Pancreas (tissue), 10 donors: ENCODE results near the gene ANKS1A. TPM values are rescaled to one million over a fixed set of nuclear protein-coding genes. Genes with fewer than 3 reads are reported as not detected.

Experiments used
- ATAC-seq, 4 donors: fragments of 200-7000 bp; cut with Tn5 transposase; one replicate each; pipeline versions ENCODE4 v1.8.0 to v1.9.1; 2020; ENCODE audit warnings: mild to moderate bottlenecking in 4 of 4, moderate library complexity in 4 of 4
- DNase-seq, 6 donors: peaks; one replicate each; pipeline ENCODE4 v3.0.0-alpha.2; 2020
- FAIRE-seq: peaks from 2 replicates; lab custom pipeline; 2012; peaks lifted over from hg19 to GRCh38; lab: Jason Lieb, UNC
- H3K27ac ChIP-seq, 4 donors: fragments of 200-600 bp; sonication (generic); 1 replicate in 3 of 4; 2 replicates in 1 of 4; pipeline versions ENCODE4 v1.5.0 to v1.8.0; 2020
- H3K27me3 ChIP-seq, 4 donors: fragments of 200-600 bp; one replicate each; pipeline ENCODE4 v1.8.0; 2021
- H3K36me3 ChIP-seq, 3 donors: fragments of 200-600 bp; sonication (generic) in 1 of 3; one replicate each; pipeline versions ENCODE4 v1.5.0 to v1.8.0; 2020 to 2021
- H3K4me1 ChIP-seq, 3 donors: fragments of 200-600 bp; one replicate each; pipeline ENCODE4 v1.8.0; 2021
- H3K4me3 ChIP-seq, 4 donors: fragments of 200-600 bp; sonication (generic) in 2 of 4; one replicate each; pipeline versions ENCODE4 v1.5.0 to v1.8.0; 2020 to 2021
- H3K9me3 ChIP-seq, 4 donors: fragments of 200-600 bp; one replicate each; pipeline ENCODE4 v1.8.0; 2021
- WGBS, 2 donors: extraction: QIAGEN DNeasy Blood & Tissue Kit; methylation state at CpG; one replicate each; pipeline ENCODE4 v1.1.7; 2013; 5-methylcytosine and 5-hydroxymethylcytosine counted together
- intact Hi-C, 3 donors: fragments of 100-400 bp; cut with DNase I; formaldehyde crosslinking; loops; one replicate each; pipeline versions ENCODE4 v1.11.1 to v1.14.2; 2022
- polyA plus RNA-seq, 2 donors: library from polyadenylated mRNA; stranded (reverse); fragments of 200-250 nt; gene quantifications; one replicate each; pipeline ENCODE4 v1.2.3, GENCODE V29; 2013
- total RNA-seq, 6 donors: library from RNA; stranded (reverse); fragmentation: NEBNext Ultra II Directional in 4 of 6; extraction: Animal tissue kit (Norgen Biotek cat#: 25700) in 4 of 6; gene quantifications; one replicate each; pipeline versions ENCODE4 v1.2.1 to v1.2.4, GENCODE V29; 2021 to 2023
- TF ChIP-seq, protein P1 (sequence below), 4 donors: fragments of 200-600 bp; sonication (generic) in 3 of 4; IDR thresholded peaks; one replicate each; pipeline versions ENCODE4 v1.5.0 to v1.8.0; 2021; ENCODE audit warnings: antibody characterized with exemption in 4 of 4
- donor health status: healthy with polysubstance abuse.
- donor health status: DM: no; HTN: no; CAD: no; lungs with moderate emphysema.
- donor health status: DM: no; HTN: no; CAD: no.
- donor health status: control.
- donor health status: control.
- donor health status: Bipolar disorder and iron deficiency.
- donor health status: DM: yes; HTN: yes; CAD: no.
- donor health status: DM: no; HTN: no; CAD: no.
- donor health status: DM: no; HTN: no; CAD: no.
- donor health status: DM: yes; HTN: yes; CAD: no.

ANKS1A gene
- total and polyA plus RNA-seq, 8 donors, result 6.1 to 16.7 (median 8.0) TPM

DNA sequence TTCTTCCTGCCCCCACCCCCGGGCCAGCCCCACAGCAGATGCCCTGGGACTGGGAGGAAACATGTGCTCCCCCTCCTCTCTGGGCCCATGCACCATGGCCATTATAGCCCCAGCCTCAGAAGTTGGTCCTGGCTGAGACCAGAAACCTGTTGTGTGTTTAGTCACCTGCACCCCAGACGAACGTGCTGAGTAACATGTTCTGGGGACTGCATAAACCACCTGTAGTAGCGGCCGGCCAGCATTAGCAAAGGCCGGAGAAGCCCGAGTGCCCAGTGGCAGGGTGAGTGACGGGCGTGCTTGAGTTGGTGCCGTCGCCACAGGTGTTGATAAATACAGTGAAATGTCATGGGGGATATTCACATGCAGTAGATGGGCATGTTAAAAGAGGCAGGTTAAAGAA, 178.2 kb downstream of the ANKS1A start:
- ATAC-seq, result no peak
- intact Hi-C loops, result no loop called here
- Histone ChIP-seq H3K36me3 (no peaks in the 10 kb centered on the region), H3K4me1 (no peaks in the 10 kb centered on the region), H3K9me3 (no peaks in the 10 kb centered on the region), H3K4me3 (no peak overlapping the region), H3K27ac (no peak overlapping the region), H3K27me3 (no peaks in the 10 kb centered on the region)
- TF ChIP-seq, protein P1, sequence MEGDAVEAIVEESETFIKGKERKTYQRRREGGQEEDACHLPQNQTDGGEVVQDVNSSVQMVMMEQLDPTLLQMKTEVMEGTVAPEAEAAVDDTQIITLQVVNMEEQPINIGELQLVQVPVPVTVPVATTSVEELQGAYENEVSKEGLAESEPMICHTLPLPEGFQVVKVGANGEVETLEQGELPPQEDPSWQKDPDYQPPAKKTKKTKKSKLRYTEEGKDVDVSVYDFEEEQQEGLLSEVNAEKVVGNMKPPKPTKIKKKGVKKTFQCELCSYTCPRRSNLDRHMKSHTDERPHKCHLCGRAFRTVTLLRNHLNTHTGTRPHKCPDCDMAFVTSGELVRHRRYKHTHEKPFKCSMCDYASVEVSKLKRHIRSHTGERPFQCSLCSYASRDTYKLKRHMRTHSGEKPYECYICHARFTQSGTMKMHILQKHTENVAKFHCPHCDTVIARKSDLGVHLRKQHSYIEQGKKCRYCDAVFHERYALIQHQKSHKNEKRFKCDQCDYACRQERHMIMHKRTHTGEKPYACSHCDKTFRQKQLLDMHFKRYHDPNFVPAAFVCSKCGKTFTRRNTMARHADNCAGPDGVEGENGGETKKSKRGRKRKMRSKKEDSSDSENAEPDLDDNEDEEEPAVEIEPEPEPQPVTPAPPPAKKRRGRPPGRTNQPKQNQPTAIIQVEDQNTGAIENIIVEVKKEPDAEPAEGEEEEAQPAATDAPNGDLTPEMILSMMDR (IDR thresholded peaks at IDR 0.05), result no peak
- FAIRE-seq, result no peak
- DNase-seq, result no peak
- 95 to 98% methylated on average over 11 of the region's 11 CpGs for WGBS, 2 donors

DNA sequence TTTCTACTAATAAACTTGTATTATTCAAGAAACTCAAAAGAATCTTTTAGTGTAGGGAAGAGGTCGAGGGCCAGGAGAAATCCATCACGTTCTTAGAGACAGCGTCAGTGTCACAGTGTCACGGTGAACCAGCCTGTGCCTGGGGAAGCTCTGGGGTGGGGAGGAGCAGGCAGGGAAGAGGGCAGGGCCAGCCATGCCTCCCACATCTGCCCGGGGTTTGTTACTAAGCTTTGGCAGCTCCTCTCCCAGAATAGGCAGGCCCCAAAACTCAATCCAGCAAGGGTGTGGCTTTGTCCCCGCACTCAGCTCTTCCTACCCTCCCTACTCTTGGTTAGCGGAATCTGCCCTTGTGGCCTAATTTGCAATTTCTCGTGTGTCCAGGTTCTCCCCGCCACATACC, 179.2 kb downstream of the ANKS1A start:
- Histone ChIP-seq H3K4me1 (no peaks in the 10 kb centered on the region), H3K9me3 (no peaks in the 10 kb centered on the region), H3K27ac (no peak overlapping the region), H3K27me3 (no peaks in the 10 kb centered on the region), H3K4me3 (no peak overlapping the region), H3K36me3 (no peaks in the 10 kb centered on the region)
- 88 to 90% methylated on average over 9 of the region's 9 CpGs for WGBS, 2 donors
- intact Hi-C loops, result no loop called here
- DNase-seq (peak in 1 of 6 donors; percentile 13), FAIRE-seq (no peak), ATAC-seq (peak in 1 of 4 donors; percentile 44)
- TF ChIP-seq, protein P1 (IDR thresholded peaks at IDR 0.05), result no peak

DNA sequence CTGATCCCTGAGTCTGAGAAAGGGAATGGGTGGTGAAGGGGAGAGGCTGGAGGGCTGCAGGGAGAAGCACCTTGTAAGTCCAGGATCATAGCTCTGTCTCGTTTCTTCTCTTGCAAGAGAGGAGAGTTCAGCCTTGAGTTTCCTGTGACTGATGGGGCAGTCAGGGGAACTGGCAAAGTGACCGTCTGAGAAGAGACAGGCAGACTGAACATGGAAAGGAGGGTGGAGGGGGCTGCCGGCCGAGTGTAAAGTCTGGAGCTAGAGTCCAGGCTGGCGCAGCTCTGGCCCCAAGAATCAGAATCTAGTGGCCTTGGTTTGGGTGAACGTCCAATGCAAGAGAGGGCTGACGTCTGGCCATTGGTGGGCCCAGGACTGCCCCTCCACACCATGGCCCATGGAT, 179.6 kb downstream of the ANKS1A start:
- H3K27ac ChIP-seq, result no peak overlapping the region
- no peaks in the 10 kb centered on the region for H3K27me3 ChIP-seq
- intact Hi-C loops, result no loop called here
- no peaks in the 10 kb centered on the region for H3K4me1 ChIP-seq
- H3K4me3 ChIP-seq, result no peak overlapping the region
- ATAC-seq (no peak), DNase-seq (peak in 1 of 6 donors; percentile 15), FAIRE-seq (no peak)
- H3K9me3 ChIP-seq, result no peaks in the 10 kb centered on the region
- TF ChIP-seq, protein P1 (IDR thresholded peaks at IDR 0.05), result no peak
- WGBS, 2 donors, result 89 to 97% methylated on average over 7 of the region's 7 CpGs
- H3K36me3 ChIP-seq, result no peaks in the 10 kb centered on the region

DNA sequence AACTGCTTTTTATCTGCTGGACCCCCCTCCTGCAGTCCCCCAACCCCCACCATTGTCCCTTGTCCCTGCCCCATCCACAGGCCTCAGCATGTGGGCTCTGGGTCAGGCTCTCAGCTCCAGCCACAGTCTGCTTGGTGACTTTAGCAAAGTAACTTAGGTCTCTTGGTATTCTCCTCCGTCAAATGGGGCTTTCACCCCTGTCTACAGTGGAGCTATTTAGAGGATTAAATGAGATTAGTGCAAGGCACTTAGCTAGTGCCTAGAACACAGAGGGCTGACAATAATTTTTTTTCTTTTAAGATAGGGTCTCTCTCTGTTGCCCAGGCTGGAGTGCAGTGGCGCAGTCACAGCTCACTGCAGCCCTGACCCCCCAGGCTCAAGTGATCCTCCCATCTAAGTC, 180.2 kb downstream of the ANKS1A start:
- Histone ChIP-seq H3K9me3 (no peaks in the 10 kb centered on the region), H3K4me3 (no peak overlapping the region), H3K27me3 (no peaks in the 10 kb centered on the region), H3K4me1 (no peaks in the 10 kb centered on the region), H3K27ac (no peak overlapping the region), H3K36me3 (no peaks in the 10 kb centered on the region)
- intact Hi-C loops, result no loop called here
- FAIRE-seq, result no peak
- no peak for DNase-seq
- no peak for ATAC-seq
- 93 to 98% methylated on average over 2 of the region's 2 CpGs for WGBS, 2 donors
- TF ChIP-seq, protein P1 (IDR thresholded peaks at IDR 0.05), result no peak

DNA sequence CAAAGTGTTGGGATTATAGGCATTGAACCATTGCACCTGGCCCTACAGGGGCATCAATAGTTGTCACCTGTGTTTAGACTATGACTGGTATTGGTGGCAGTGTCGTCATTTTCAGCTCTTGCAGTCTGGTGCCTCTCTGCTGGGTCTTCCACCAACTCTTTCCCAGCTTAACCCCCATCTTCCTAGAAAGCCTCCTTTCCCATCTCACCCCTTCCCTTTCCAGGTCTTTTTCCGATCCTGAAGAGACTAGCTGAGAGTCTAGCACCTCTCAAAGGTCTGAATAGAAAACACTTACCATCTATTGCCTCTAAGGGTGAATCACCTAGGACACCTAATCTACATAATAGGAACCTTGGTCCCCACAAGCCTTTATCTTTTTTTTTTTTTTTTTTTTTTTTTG, 181.1 kb downstream of the ANKS1A start:
- no peaks in the 10 kb centered on the region for H3K27me3 ChIP-seq
- intact Hi-C loops, result no loop called here
- DNase-seq (no peak), FAIRE-seq (no peak), ATAC-seq (no peak)
- no peaks in the 10 kb centered on the region for H3K4me1 ChIP-seq
- no peaks in the 10 kb centered on the region for H3K36me3 ChIP-seq
- H3K4me3 ChIP-seq, result no peak overlapping the region
- H3K27ac ChIP-seq, result no peak overlapping the region
- 96 to 97% methylated on average over 2 of the region's 2 CpGs for WGBS, 2 donors
- H3K9me3 ChIP-seq, result no peaks in the 10 kb centered on the region
- TF ChIP-seq, protein P1 (IDR thresholded peaks at IDR 0.05), result no peak
